ENCODE measurements around the gene ANGPT4.

Gene ANGPT4

GRCh38 chr20:944774-945410 lies 28.8 kb upstream of the ANGPT4 start:
- no peak for TF ChIP-seq CTCF (conservative IDR thresholded peaks at IDR 0.05; ENCODE audit: low read depth)
- ChIA-PET CTCF (no interaction called here), POLR2A (ENCODE audit: low non-redundant PET) (no interaction called here)
- H3K27ac ChIP-seq = no peak overlapping the region
- DNase-seq (ENCODE audit: low spot score) = no peak

DNA sequence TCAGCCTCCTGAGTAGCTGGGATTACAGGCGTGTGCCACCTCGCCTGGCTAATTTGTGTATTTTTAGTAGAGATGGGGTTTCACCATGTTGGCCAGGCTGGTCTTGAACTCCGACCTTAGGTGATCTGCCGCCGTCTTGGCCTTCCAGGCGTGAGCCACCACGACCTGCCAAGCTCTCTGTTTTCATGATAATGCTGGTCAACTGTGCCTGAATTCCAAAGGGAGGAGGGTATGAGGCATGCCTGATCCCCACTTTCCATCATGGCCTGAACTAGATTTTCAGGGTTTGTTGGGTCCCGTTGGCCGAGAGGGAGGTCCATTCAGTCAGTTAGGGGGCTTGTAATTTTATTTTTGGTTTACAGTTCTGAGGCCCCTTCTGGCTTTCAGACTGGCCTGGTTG lies 28.0 kb upstream of the ANGPT4 start:
- H3K27ac ChIP-seq = no peak overlapping the region
- ChIA-PET POLR2A (ENCODE audit: low non-redundant PET) (no interaction called here), CTCF (no interaction called here)
- no peak for DNase-seq (ENCODE audit: low spot score)
- no peak for TF ChIP-seq CTCF (conservative IDR thresholded peaks at IDR 0.05; ENCODE audit: low read depth)

DNA sequence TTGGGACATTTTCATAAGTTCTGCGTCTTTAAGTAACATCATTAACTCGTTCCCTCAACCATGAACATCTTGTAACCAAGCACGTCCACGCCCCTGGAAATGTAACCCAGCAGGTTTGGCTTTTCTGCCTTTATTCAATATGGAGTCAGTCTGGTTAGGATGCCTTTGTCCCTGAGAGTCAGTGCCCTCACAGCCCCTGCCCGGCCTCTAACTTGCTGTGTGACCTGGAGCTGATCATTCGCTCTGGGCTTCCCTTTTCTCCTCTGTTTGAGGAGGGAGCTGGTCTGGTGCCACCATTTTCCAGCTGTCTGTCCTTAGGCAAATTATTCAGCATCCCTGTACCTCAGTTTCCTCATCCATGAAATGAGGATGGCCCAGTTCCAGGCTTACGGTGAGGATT lies 26.5 kb upstream of the ANGPT4 start:
- no peak overlapping the region for H3K27ac ChIP-seq
- ChIA-PET POLR2A (ENCODE audit: low non-redundant PET) (no interaction called here), CTCF (no interaction called here)
- DNase-seq (ENCODE audit: low spot score) = no peak
- no peak for TF ChIP-seq CTCF (conservative IDR thresholded peaks at IDR 0.05; ENCODE audit: low read depth)

GRCh38 chr20:940926-941325 lies 24.8 kb upstream of the ANGPT4 start:
- no peak for TF ChIP-seq CTCF (conservative IDR thresholded peaks at IDR 0.05; ENCODE audit: low read depth)
- no peak overlapping the region for H3K27ac ChIP-seq
- no peak for DNase-seq (ENCODE audit: low spot score)
- ChIA-PET POLR2A (ENCODE audit: low non-redundant PET) (no interaction called here), CTCF (no interaction called here)

- DNase-seq (ENCODE audit: low spot score) = no peak
- no peak overlapping the region for H3K27ac ChIP-seq
- ChIA-PET CTCF (no interaction called here), POLR2A (ENCODE audit: low non-redundant PET) (no interaction called here)
- no peak for TF ChIP-seq CTCF (conservative IDR thresholded peaks at IDR 0.05; ENCODE audit: low read depth)
These were observed 23.5 kb upstream of the ANGPT4 start for GRCh38 chr20:939606-940005.

DNA sequence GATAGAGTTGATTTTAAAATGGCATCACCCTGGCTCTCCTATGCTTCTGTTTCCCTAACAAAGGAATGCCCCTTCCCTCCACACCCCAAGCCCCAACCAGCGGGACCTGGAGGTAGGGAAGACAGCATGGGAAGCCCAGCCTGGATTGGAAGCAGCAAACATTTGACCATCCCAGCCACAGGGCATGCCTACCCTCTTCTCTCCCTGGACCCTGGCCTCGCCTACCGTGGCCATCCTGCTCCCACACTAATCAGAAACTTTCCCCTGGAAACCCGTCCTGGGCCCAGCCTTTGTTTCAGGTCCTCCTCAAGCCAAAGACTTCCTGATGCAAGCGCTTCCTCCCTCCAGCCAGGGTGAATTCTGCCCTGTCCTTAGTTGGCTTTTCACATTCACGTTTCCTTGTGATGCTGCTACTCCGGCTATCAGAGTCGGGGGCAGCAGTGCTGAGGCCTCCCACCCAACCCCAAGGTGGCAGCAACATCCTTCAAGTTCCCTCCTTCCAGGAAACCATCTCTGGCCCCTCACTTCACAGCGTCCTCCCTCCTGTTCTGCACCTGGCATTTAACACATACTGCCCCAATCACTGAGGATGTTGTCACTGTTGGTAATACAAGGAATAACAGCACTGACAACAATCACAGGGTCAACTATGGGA lies 18.2 kb upstream of the ANGPT4 start:
- CTCF ChIA-PET = interaction anchor here (0.7 kb wide), 1 partner anchor 14 kb away, joined by 4 read pairs; no protein-coding TSS in a partner anchor
- POLR2A ChIA-PET (ENCODE audit: low non-redundant PET) = no interaction called here
- no peak overlapping the region for H3K27ac ChIP-seq

More for the DNA sequence above, 18.2 kb upstream of the ANGPT4 start:
- TF ChIP-seq CTCF (conservative IDR thresholded peaks at IDR 0.05; ENCODE audit: low read depth) = no peak
- DNase-seq (ENCODE audit: low spot score) = no peak

Data from RWPE1 (cell line).